Fibroblast of skin of abdomen (primary cell): ENCODE data around the gene PPP2R5C.
"Not testable (repeated sequence)": the region's sequence is repeated elsewhere in the genome, so short reads cannot be mapped to it uniquely, and the experiment has no call there.

Source experiments
- DNase-seq: peaks from one replicate; pipeline ENCODE4 v3.0.0-alpha.2; 2013

The PPP2R5C gene

GRCh38 chr14:101781240-101782061 is 19.9 kb downstream of the PPP2R5C start:
- DNase-seq = peak; percentile 12

- DNase-seq = no peak
Measured at GRCh38 chr14:101783260-101784016, 21.9 kb downstream of the PPP2R5C start.

GRCh38 chr14:101784631-101785030 is 23.1 kb downstream of the PPP2R5C start:
- DNase-seq = no peak

- peak; percentile 30 for DNase-seq
Measured at GRCh38 chr14:101788016-101788635, 26.6 kb downstream of the PPP2R5C start.

GRCh38 chr14:101789222-101789621 is 27.7 kb downstream of the PPP2R5C start:
- no peak for DNase-seq

GRCh38 chr14:101790232-101790631 is 28.7 kb downstream of the PPP2R5C start:
- no peak for DNase-seq

GRCh38 chr14:101791919-101792572 is 30.5 kb downstream of the PPP2R5C start:
- peak; percentile 60 for DNase-seq

- no peak for DNase-seq
Measured at GRCh38 chr14:101796016-101796415, 34.5 kb downstream of the PPP2R5C start.

GRCh38 chr14:101796479-101796878 is 35.0 kb downstream of the PPP2R5C start:
- DNase-seq = no peak

GRCh38 chr14:101797856-101798255 is 36.3 kb downstream of the PPP2R5C start:
- DNase-seq = no peak

- DNase-seq = not testable (repeated sequence)
Measured at GRCh38 chr14:101804373-101804772, 42.9 kb downstream of the PPP2R5C start.

- DNase-seq = not testable (repeated sequence)
Measured at GRCh38 chr14:101806252-101806651, 44.7 kb downstream of the PPP2R5C start.

- peak; percentile 10 for DNase-seq
Measured at GRCh38 chr14:101808020-101808641, 46.6 kb downstream of the PPP2R5C start.

- DNase-seq = no peak
Measured at GRCh38 chr14:101808894-101809670, 47.6 kb downstream of the PPP2R5C start.

GRCh38 chr14:101809671-101810514 is 48.4 kb downstream of the PPP2R5C start:
- DNase-seq = peak; percentile 94

GRCh38 chr14:101810897-101811621 is 49.5 kb downstream of the PPP2R5C start:
- no peak for DNase-seq

GRCh38 chr14:101812071-101812470 is 50.6 kb downstream of the PPP2R5C start:
- DNase-seq = no peak

- DNase-seq = no peak
Measured at GRCh38 chr14:101813171-101813759, 51.8 kb downstream of the PPP2R5C start.

- no peak for DNase-seq
Measured at GRCh38 chr14:101813833-101814232, 52.3 kb downstream of the PPP2R5C start.
